ENCODE data around the gene NMUR1.
A peak's percentile ranks its signal among the peaks of the same experiment; 100 is the strongest.
"Not testable (repeated sequence)": the region's sequence is repeated elsewhere in the genome, so short reads cannot be mapped to it uniquely, and the experiment has no call there.

Gene NMUR1

GRCh38 chr2:231563378-231563961 is 33.2 kb upstream of the NMUR1 start:
- no peaks in the 10 kb centered on the region for H3K27me3 ChIP-seq (ENCODE audit: insufficient read depth, insufficient read length)
- no peak overlapping the region for H3K4me3 ChIP-seq (ENCODE audit: insufficient read length, low read depth)
- no peaks in the 10 kb centered on the region for H3K36me3 ChIP-seq (ENCODE audit: insufficient read depth, insufficient read length, low read length)
- H3K4me1 ChIP-seq (ENCODE audit: insufficient read depth, insufficient read length): peaks cover 3% of the 10 kb centered on the region
- H3K9ac ChIP-seq (ENCODE audit: insufficient read length, low read depth): no peak overlapping the region
- peak; percentile 71 for DNase-seq (ENCODE audit: low read depth, low spot score)
- peaks cover 9% of the 10 kb centered on the region; the same call in 1 of the 2 replicates for H3K9me3 ChIP-seq (ENCODE audit: insufficient read depth, low read length)
- TF ChIP-seq SUZ12 (IDR thresholded peaks at IDR 0.05; ENCODE audit: extremely low read depth, insufficient read depth, insufficient read length): no peak
- no peak for TF ChIP-seq ZNF274 (IDR thresholded peaks at IDR 0.05; ENCODE audit: low read depth, low read length)
- TF ChIP-seq YY1 (IDR thresholded peaks at IDR 0.05; ENCODE audit: insufficient read depth, insufficient read length): no peak

- TF ChIP-seq ZNF274 (IDR thresholded peaks at IDR 0.05; ENCODE audit: low read depth, low read length): no peak
- no peak for TF ChIP-seq SUZ12 (IDR thresholded peaks at IDR 0.05; ENCODE audit: extremely low read depth, insufficient read depth, insufficient read length)
- no peak for TF ChIP-seq YY1 (IDR thresholded peaks at IDR 0.05; ENCODE audit: insufficient read depth, insufficient read length)
- peak; percentile 72 for DNase-seq (ENCODE audit: low read depth, low spot score)
These were observed 27.4 kb upstream of the NMUR1 start for GRCh38 chr2:231557571-231558217.

GRCh38 chr2:231556981-231557380 is 26.7 kb upstream of the NMUR1 start:
- no peak overlapping the region for H3K4me3 ChIP-seq (ENCODE audit: insufficient read length, low read depth)
- peaks cover 14% of the 10 kb centered on the region for H3K9me3 ChIP-seq (ENCODE audit: insufficient read depth, low read length)
- no peak for DNase-seq (ENCODE audit: low read depth, low spot score)
- peaks cover 11% of the 10 kb centered on the region for H3K4me1 ChIP-seq (ENCODE audit: insufficient read depth, insufficient read length)
- TF ChIP-seq YY1 (IDR thresholded peaks at IDR 0.05; ENCODE audit: insufficient read depth, insufficient read length) (no peak), ZNF274 (IDR thresholded peaks at IDR 0.05; ENCODE audit: low read depth, low read length) (no peak), SUZ12 (IDR thresholded peaks at IDR 0.05; ENCODE audit: extremely low read depth, insufficient read depth, insufficient read length) (no peak)
- no peaks in the 10 kb centered on the region for H3K36me3 ChIP-seq (ENCODE audit: insufficient read depth, insufficient read length, low read length)
- no peak overlapping the region for H3K9ac ChIP-seq (ENCODE audit: insufficient read length, low read depth)
- no peaks in the 10 kb centered on the region for H3K27me3 ChIP-seq (ENCODE audit: insufficient read depth, insufficient read length)

More at GRCh38 chr2:231557571-231558217, 27.4 kb upstream of the NMUR1 start:
- Histone ChIP-seq H3K9me3 (ENCODE audit: insufficient read depth, low read length) (peaks cover 8% of the 10 kb centered on the region), H3K4me3 (ENCODE audit: insufficient read length, low read depth) (no peak overlapping the region), H3K36me3 (ENCODE audit: insufficient read depth, insufficient read length, low read length) (no peaks in the 10 kb centered on the region), H3K27me3 (ENCODE audit: insufficient read depth, insufficient read length) (no peaks in the 10 kb centered on the region), H3K4me1 (ENCODE audit: insufficient read depth, insufficient read length) (peaks cover 11% of the 10 kb centered on the region), H3K9ac (ENCODE audit: insufficient read length, low read depth) (no peak overlapping the region)

GRCh38 chr2:231556496-231556895 is 26.3 kb upstream of the NMUR1 start:
- not testable (repeated sequence) for H3K9ac ChIP-seq (ENCODE audit: insufficient read length, low read depth); H3K27me3 ChIP-seq (ENCODE audit: insufficient read depth, insufficient read length); H3K4me3 ChIP-seq (ENCODE audit: insufficient read length, low read depth); H3K36me3 ChIP-seq (ENCODE audit: insufficient read depth, insufficient read length, low read length); DNase-seq (ENCODE audit: low read depth, low spot score)
- Histone ChIP-seq H3K9me3 (ENCODE audit: insufficient read depth, low read length) (peaks cover 17% of the 10 kb centered on the region), H3K4me1 (ENCODE audit: insufficient read depth, insufficient read length) (peaks cover 11% of the 10 kb centered on the region)

GRCh38 chr2:231554748-231555545 is 24.7 kb upstream of the NMUR1 start:
- no peak for DNase-seq (ENCODE audit: low read depth, low spot score)

GRCh38 chr2:231554327-231554726 is 24.1 kb upstream of the NMUR1 start:
- Histone ChIP-seq H3K27me3 (ENCODE audit: insufficient read depth, insufficient read length) (no peaks in the 10 kb centered on the region), H3K4me3 (ENCODE audit: insufficient read length, low read depth) (no peak overlapping the region), H3K36me3 (ENCODE audit: insufficient read depth, insufficient read length, low read length) (no peaks in the 10 kb centered on the region), H3K9me3 (ENCODE audit: insufficient read depth, low read length) (peaks cover 22% of the 10 kb centered on the region), H3K4me1 (ENCODE audit: insufficient read depth, insufficient read length) (peaks cover 11% of the 10 kb centered on the region), H3K9ac (ENCODE audit: insufficient read length, low read depth) (no peak overlapping the region)
- TF ChIP-seq SUZ12 (IDR thresholded peaks at IDR 0.05; ENCODE audit: extremely low read depth, insufficient read depth, insufficient read length) (no peak), YY1 (IDR thresholded peaks at IDR 0.05; ENCODE audit: insufficient read depth, insufficient read length) (no peak), ZNF274 (IDR thresholded peaks at IDR 0.05; ENCODE audit: low read depth, low read length) (no peak)
- no peak for DNase-seq (ENCODE audit: low read depth, low spot score)

More at GRCh38 chr2:231554748-231555545, 24.7 kb upstream of the NMUR1 start:
- Histone ChIP-seq H3K36me3 (ENCODE audit: insufficient read depth, insufficient read length, low read length) (no peaks in the 10 kb centered on the region), H3K27me3 (ENCODE audit: insufficient read depth, insufficient read length) (no peaks in the 10 kb centered on the region), H3K9me3 (ENCODE audit: insufficient read depth, low read length) (peaks cover 22% of the 10 kb centered on the region), H3K4me1 (ENCODE audit: insufficient read depth, insufficient read length) (peaks cover 11% of the 10 kb centered on the region), H3K4me3 (ENCODE audit: insufficient read length, low read depth) (no peak overlapping the region), H3K9ac (ENCODE audit: insufficient read length, low read depth) (peak overlapping the region; percentile 17)
- no peak for TF ChIP-seq YY1 (IDR thresholded peaks at IDR 0.05; ENCODE audit: insufficient read depth, insufficient read length)
- no peak for TF ChIP-seq ZNF274 (IDR thresholded peaks at IDR 0.05; ENCODE audit: low read depth, low read length)
- no peak for TF ChIP-seq SUZ12 (IDR thresholded peaks at IDR 0.05; ENCODE audit: extremely low read depth, insufficient read depth, insufficient read length)

GRCh38 chr2:231552752-231553151 is 22.5 kb upstream of the NMUR1 start:
- Histone ChIP-seq H3K4me3 (ENCODE audit: insufficient read length, low read depth) (no peak overlapping the region), H3K9ac (ENCODE audit: insufficient read length, low read depth) (no peak overlapping the region), H3K4me1 (ENCODE audit: insufficient read depth, insufficient read length) (peaks cover 11% of the 10 kb centered on the region), H3K36me3 (ENCODE audit: insufficient read depth, insufficient read length, low read length) (no peaks in the 10 kb centered on the region), H3K27me3 (ENCODE audit: insufficient read depth, insufficient read length) (no peaks in the 10 kb centered on the region), H3K9me3 (ENCODE audit: insufficient read depth, low read length) (peaks cover 22% of the 10 kb centered on the region)
- TF ChIP-seq SUZ12 (IDR thresholded peaks at IDR 0.05; ENCODE audit: extremely low read depth, insufficient read depth, insufficient read length) (no peak), ZNF274 (IDR thresholded peaks at IDR 0.05; ENCODE audit: low read depth, low read length) (no peak), YY1 (IDR thresholded peaks at IDR 0.05; ENCODE audit: insufficient read depth, insufficient read length) (no peak)
- no peak for DNase-seq (ENCODE audit: low read depth, low spot score)
